Cardiac fibroblast (primary cell): ENCODE measurements around the gene OGFOD3.

Source experiments
- DNase-seq, 2 donors: peaks; one replicate each; pipeline versions ENCODE4 v3.0.0 to v3.0.0-alpha.2; 2010; ENCODE audit warnings: low read depth in 2 of 2
- H3K4me3 ChIP-seq, 2 donors: replicated peaks in 1 of 2; 1 replicate in 1 of 2; 2 replicates in 1 of 2; pipeline ENCODE4 v1.5.1; 2011; ENCODE audit warnings: low read depth in 2 of 2, low read length in 2 of 2, mild to moderate bottlenecking in 2 of 2, moderate library complexity in 1 of 2
- CTCF ChIP-seq: IDR thresholded peaks from one replicate; pipeline ENCODE4 v1.5.1; 2011; ENCODE audit warnings: low read depth, mild to moderate bottlenecking, low read length, inconsistent platforms

Gene OGFOD3

GRCh38 chr17:82358465-82359350 is 59.7 kb downstream of the OGFOD3 start, which contains the start of gene TEX19:
Gene TEX19 (plus strand): TSS chr17:82359247. CDS start chr17:82362151, 2,904 bp downstream.
- no peak for DNase-seq
- no peak for TF ChIP-seq CTCF
- H3K4me3 ChIP-seq: no peak within 1 kb of the TSS

GRCh38 chr17:82357394-82357793 is 61.0 kb downstream of the OGFOD3 start:
- no peak for TF ChIP-seq CTCF
- DNase-seq: no peak
- H3K4me3 ChIP-seq: no peak overlapping the region

- TF ChIP-seq CTCF: no peak
- H3K4me3 ChIP-seq: no peak overlapping the region
- no peak for DNase-seq
These were observed 61.5 kb downstream of the OGFOD3 start for GRCh38 chr17:82356845-82357355.

GRCh38 chr17:82355770-82356427 is 62.5 kb downstream of the OGFOD3 start:
- H3K4me3 ChIP-seq: no peak overlapping the region
- DNase-seq: peak in 1 of 2 donors; percentile 34
- no peak for TF ChIP-seq CTCF

- H3K4me3 ChIP-seq: no peak overlapping the region
- no peak for TF ChIP-seq CTCF
- DNase-seq: no peak
These were observed 63.5 kb downstream of the OGFOD3 start for GRCh38 chr17:82354804-82355308.

- no peak for TF ChIP-seq CTCF
- no peak overlapping the region for H3K4me3 ChIP-seq
- no peak for DNase-seq
These were observed 64.9 kb downstream of the OGFOD3 start for GRCh38 chr17:82353484-82353883.
